HCT116 (cell line): ENCODE results near the gene ZNF787.

Experiments
- CTCF ChIP-seq, 3 experiments: fragments of 200-600 bp in 1 of 3; sonication (generic) in 1 of 3; IDR thresholded peaks in 2 of 3; conservative IDR thresholded peaks in 1 of 3; 2 replicates each; pipeline ENCODE4 v1.5.1; 2012 to 2017; ENCODE audit warnings: low read depth in 2 of 3, low read length in 2 of 3, antibody characterized with exemption in 1 of 3, borderline replicate concordance in 1 of 3, control low read depth in 1 of 3, mild to moderate bottlenecking in 1 of 3, mixed read lengths in 1 of 3, mixed run types in 1 of 3, moderate library complexity in 1 of 3; ENCODE audit not compliant: insufficient read depth in 1 of 3
- EGR1 ChIP-seq: IDR thresholded peaks from 2 replicates; pipeline ENCODE4 v1.6.1; 2012; ENCODE audit warnings: low read depth
- EZH2 ChIP-seq: fragments of 200-600 bp; sonication (generic); IDR thresholded peaks from 2 replicates; pipeline ENCODE4 v1.6.1; 2017; ENCODE audit warnings: antibody characterized with exemption, mixed run types
- MAX ChIP-seq: IDR thresholded peaks from 2 replicates; pipeline ENCODE4 v1.6.1; 2012
- POLR2A ChIP-seq: IDR thresholded peaks from 2 replicates; pipeline ENCODE4 v1.7.0; 2011; ENCODE audit warnings: borderline replicate concordance; ENCODE audit not compliant: insufficient read depth, insufficient read length; ENCODE audit errors: extremely low read depth
- REST ChIP-seq: IDR thresholded peaks from 2 replicates; pipeline ENCODE4 v1.6.1; 2012; ENCODE audit warnings: low read depth
- ZBTB33 ChIP-seq: IDR thresholded peaks from 2 replicates; pipeline ENCODE4 v1.6.1; 2011; ENCODE audit warnings: mild to moderate bottlenecking, low read length, moderate library complexity; ENCODE audit not compliant: insufficient replicate concordance; ENCODE audit errors: extremely low read depth
- ZNF274 ChIP-seq: fragments of 200-500 bp; sonication (Bioruptor generic); IDR thresholded peaks from 2 replicates; pipeline ENCODE4 v1.6.1; 2014; ENCODE audit warnings: mild to moderate bottlenecking, low read depth, low read length, inconsistent platforms

GRCh38 chr19:56132316-56132822, 11.3 kb upstream of the ZNF787 start:
- TF ChIP-seq CTCF (IDR thresholded peaks at IDR 0.05 in 2 of 3, conservative IDR thresholded peaks at IDR 0.05 in 1 of 3; ENCODE audit: borderline replicate concordance in 1 of 3, insufficient read depth in 1 of 3, low read depth in 2 of 3, low read length in 2 of 3) (no peak), REST (no peak), POLR2A (no peak), MAX (no peak), EZH2 (no peak), EGR1 (no peak), ZNF274 (no peak), ZBTB33 (no peak)
